ENCODE data around the gene NRN1.
"Not testable (repeated sequence)": the region's sequence is repeated elsewhere in the genome, so short reads cannot be mapped to it uniquely, and the experiment has no call there.

Gene NRN1

DNA sequence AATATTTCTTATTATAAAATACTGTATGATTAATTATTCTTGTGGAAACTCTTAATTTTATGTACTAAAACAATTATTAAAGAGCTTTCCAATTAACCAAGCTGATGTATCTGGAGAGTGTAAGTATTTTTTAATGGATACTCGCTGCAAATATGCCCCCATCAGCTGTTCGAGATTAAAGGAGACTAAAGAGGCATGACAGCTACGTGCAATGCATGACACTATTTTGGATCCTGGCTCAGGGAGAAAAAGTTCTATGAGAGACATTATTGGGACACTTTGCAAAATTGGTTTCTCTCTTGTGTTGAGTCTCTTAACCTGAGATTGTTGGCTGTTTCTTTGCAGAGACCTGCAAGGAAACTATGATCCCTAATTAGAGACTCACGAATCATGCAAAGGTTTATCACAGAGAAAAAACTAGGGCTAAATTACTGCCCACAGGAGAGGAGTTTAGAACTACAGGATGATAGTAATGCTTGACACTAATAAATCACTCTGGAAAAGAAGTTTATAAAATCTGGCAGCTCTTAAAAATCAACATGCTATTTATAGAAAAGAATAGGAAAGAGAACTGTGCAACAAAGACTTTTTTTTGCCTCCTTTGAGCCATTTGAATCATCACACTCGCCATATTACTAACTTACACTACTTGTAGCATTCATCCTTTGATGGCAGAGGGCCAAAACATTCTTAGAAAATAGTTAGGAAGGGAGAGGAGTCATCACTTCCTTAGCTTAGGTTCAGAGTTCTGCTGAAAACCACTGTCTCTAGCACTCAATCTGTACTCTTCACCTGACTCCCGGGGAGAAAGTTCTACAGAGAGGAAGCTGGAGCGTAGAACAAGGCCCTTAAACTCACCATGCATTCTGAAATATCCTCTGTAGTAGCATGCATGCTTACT is 25.3 kb downstream of the NRN1 start:
- no peak for TF ChIP-seq POLR2A (IDR thresholded peaks at IDR 0.05; ENCODE audit: low read depth, low read length)
- DNase-seq (ENCODE audit: insufficient read length, low spot score) (no peak), FAIRE-seq (peak; percentile 65)

DNA sequence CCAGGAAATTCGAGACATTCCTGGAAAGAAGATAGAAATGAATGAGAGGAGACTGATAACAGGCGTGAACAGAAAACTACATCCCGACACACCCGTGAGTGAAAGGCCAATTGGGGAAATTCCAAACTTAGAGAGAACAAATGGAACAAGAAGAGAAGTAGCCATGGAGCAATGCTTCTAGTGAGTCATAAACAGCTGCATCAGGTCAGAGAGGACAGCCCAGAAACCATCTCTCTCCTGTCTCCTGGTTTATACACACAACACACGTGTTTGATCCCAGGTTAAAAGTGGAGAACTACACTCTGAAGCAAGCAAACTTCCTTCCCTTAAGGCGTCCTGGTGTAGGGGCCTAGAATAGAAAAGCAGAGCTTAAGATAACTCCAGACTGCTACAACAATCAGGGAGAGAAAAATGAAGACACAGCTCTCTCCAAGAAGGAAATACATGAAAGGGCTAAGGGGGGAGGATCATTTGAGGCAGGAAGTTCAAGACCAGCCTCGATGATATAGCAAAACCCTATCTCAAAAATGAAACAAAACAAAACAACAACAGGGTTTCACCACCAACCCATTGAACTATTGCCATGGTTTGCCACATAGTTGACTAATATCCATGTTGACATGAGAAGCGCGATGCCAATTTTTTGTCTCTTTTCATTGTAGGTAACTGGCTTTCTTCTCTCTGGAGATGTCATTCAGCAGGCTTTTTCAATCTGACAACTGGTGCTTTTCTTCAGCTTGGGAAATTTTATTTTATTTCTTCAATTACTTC is 26.9 kb downstream of the NRN1 start:
- no peak for FAIRE-seq
- no peak for TF ChIP-seq POLR2A (IDR thresholded peaks at IDR 0.05; ENCODE audit: low read depth, low read length)
- DNase-seq (ENCODE audit: insufficient read length, low spot score) = no peak

DNA sequence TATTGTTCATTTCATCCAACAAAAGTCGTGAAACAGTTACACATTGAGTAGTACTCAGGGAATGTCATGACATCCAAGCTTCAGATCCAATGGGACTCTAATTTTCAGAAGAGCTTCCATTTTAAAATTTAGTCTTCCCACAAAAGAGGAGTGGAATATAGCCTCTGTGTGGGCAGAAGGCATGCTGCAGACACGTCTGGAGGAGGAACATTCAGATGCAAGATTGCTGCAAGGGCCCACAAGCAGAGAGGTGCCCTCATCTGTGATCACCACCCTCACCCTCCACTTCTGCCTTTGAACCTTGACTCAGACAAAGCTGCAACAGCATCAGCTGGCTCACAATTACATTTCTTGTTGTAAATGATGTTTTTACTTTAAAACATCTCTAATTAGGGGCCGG is 29.9 kb downstream of the NRN1 start:
- DNase-seq (ENCODE audit: insufficient read length, low spot score) (no peak), FAIRE-seq (no peak)
- no peak for TF ChIP-seq POLR2A (IDR thresholded peaks at IDR 0.05; ENCODE audit: low read depth, low read length)

DNA sequence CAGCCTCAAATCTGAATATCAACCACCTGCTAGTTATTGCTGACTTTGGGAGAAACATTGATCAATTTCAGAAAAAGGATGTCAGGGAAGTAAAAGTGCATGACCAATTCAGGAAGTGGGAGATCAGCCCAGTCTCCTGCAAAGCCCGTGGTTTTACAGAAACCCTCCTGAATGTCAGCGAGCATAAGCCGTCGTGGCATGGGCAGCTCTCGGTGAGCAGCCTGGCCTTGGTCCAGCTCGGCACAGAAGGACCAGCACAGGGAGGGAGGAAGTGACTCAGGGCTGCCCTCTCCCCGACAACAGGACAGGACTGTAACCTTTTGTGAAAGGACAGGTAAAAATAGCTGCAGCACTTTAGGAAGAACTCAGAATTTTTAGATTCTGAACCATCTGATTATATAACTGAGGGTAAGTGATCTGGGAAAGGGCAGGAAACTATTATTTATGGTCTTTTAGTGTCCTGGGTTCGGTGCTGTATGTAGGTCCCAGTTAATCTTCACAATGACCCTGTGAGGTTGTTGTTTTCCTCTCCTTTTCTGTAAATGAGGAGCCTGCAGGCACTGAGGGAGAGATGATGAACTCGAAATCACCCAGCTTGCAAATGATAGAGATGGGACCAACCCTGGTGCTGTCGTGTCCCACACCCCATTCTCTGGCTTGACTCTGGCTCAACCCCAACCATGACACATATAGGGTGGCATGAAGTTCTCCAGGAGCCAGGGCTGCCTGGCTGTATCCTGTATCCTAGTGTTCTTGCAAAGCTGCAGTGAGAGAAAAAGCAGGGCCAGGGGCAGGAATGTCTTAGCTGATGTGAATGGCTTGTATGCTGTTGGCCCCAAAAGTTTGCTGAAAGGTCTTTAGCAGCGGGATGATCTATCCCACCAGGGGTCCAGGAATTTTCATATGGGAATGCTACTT is 37.6 kb downstream of the NRN1 start:
- FAIRE-seq = peak; percentile 71
- TF ChIP-seq POLR2A (IDR thresholded peaks at IDR 0.05; ENCODE audit: low read depth, low read length) = no peak
- DNase-seq (ENCODE audit: insufficient read length, low spot score) = peak; percentile 63

DNA sequence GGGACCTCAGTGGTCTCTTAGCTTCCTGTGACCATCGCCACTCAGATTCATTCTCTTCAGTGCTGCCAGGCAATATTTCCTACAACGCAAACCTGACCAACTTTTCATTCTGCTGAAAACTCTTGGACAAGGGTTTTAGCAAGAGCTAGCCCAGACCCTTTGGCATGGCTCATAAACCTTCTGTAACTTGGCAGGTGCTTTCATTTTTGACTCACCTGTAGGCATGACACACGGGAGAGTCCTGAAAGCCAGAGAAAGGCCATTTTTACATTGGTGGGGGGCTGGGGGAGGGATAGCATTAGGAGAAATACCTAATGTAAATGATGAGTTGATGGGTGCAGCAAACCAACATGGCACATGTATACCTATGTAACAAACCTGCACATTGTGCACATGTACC is 38.7 kb downstream of the NRN1 start:
- DNase-seq (ENCODE audit: insufficient read length, low spot score); FAIRE-seq: not testable (repeated sequence)

DNA sequence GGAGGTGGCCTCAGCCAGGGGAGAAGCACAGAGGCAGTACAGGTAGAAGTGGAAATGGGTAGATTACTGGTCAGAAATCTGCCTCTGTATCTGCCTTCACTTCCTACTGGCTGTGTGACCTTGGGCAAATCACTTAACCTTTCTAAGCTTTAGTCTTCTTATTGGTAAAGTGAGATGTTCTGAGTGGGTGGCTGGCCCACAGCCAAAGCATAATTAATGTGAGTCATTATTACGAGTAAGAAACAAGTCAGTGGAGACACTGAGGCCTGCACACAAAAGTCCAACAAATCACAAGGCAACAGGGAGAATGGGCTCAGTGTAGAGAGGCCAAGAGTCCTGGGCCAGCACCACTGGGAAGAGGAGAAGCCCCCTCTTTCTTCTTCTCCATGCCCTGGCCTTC is 39.1 kb downstream of the NRN1 start:
- FAIRE-seq (no peak), DNase-seq (ENCODE audit: insufficient read length, low spot score) (no peak)
- TF ChIP-seq POLR2A (IDR thresholded peaks at IDR 0.05; ENCODE audit: low read depth, low read length) = no peak

DNA sequence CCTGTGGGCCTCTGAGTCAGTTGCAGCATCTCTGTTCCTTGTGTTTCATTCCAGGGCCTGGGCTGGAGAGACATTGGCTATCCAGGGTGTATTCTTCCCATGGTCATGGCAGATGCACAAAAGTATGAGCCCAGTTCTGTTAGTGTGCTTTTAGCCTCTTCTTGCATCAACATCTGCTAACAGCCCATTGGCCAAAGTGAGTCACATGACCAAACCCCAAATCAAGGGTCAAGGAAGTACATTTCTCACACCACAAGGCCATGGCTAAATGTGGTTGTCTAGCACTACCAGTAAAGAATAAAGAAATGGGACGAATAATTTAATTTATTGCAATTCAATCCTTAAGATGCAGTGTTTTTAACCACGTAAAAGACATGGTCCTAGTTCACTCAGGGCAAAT is 43.9 kb downstream of the NRN1 start:
- no peak for FAIRE-seq
- no peak for DNase-seq (ENCODE audit: insufficient read length, low spot score)
- no peak for TF ChIP-seq POLR2A (IDR thresholded peaks at IDR 0.05; ENCODE audit: low read depth, low read length)

DNA sequence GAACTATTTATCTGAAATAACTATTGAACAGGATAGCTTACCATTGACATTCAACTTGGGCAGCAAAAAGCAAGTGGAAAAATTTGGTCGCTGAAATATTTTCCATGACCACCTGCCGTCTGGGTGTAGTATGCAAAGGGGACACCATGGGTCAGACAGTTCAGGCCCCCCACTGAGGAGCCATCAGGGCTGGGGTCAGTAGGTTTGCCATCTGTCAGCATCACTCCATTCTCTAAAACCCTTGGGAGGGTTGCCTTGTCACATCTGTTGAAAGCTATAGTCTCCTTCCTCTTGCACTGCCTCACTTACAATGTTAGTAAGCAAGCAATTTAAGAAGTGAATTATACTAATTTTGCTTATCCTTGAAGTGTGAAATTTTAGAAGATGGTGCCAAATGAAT is 44.9 kb downstream of the NRN1 start:
- DNase-seq (ENCODE audit: insufficient read length, low spot score) (no peak), FAIRE-seq (no peak)
- no peak for TF ChIP-seq POLR2A (IDR thresholded peaks at IDR 0.05; ENCODE audit: low read depth, low read length)

DNA sequence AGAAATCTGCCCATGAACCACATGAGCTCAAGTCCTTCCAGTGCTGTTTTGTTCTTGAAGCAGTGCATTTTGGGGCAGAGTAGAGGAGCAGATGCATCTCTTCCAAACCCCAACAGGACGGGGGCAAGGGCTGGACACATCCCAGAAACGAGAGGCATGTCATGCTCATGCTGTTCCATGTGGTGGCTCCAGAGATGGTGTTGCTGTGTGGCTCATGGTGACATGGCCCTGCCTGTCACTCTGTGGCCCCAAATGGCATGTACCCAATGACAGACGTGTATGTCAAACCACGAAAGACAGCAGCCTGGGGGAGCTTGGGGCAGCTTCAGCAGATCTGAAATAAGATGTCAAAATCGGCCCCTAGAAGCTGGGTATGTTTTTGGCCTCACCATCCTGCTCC is 46.3 kb downstream of the NRN1 start:
- TF ChIP-seq POLR2A (IDR thresholded peaks at IDR 0.05; ENCODE audit: low read depth, low read length) = no peak
- FAIRE-seq = no peak
- no peak for DNase-seq (ENCODE audit: insufficient read length, low spot score)

DNA sequence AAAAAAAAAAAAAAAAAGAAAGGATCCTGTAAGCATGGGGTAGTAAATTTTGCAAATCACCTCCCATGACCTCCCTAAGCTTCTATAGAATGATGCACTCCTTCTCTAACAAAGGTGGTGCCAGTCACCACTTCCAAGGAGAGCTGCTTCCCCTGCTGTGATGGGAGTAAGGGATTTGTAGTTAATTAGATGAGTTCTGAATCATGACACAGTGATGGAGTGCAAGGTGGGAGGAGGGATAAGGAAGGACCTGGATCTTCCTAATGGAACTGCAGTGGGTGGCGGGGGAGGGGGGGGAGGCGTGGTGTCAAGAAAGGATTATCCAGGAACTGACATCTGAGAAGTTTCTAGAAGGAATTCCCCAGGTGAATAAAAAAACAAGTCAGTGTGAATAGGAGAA is 47.8 kb downstream of the NRN1 start:
- TF ChIP-seq POLR2A (IDR thresholded peaks at IDR 0.05; ENCODE audit: low read depth, low read length) = no peak
- FAIRE-seq (no peak), DNase-seq (ENCODE audit: insufficient read length, low spot score) (no peak)

DNA sequence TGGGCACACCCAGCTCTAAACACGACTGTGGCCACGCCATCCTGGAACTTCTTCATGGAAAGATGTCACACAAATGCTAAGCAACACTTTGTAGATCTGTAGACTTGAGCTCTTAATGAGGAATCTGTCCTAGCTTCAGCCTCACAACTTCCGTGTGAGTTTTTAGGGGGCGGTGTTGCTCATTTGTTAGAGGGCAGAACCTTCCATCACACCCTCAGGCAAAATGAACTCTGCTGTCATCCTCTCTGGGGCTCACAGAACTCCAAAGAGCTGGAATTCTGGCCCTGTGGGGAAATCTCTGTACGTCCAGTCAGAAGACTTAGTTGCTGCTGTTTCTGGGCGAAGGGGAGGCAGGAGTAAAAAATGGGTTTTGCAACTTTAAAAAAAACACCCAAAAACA is 49.8 kb downstream of the NRN1 start:
- TF ChIP-seq POLR2A (IDR thresholded peaks at IDR 0.05; ENCODE audit: low read depth, low read length) = no peak
- FAIRE-seq (no peak), DNase-seq (ENCODE audit: insufficient read length, low spot score) (no peak)

DNA sequence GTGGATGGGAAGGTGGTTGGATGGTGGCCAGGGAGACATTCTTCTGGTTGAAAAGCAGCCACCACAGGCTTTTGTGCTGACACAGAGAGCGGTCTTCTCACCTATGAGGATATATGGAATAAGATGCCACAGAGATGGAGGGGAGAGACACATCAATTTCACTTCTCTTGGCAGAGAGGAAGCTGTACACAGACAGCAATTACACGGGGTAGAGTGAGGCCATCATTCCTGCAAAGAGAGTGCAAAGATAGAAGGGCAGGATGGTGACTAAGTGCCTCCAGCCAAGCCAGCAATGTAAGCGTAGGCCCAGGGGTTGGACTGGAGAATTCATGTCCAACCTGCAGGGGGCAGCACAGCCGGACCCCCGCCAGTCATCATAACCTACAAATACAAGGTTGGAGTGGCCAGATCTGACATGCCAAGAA is 56.4 kb downstream of the NRN1 start:
- no peak for FAIRE-seq
- peak; percentile 50 for DNase-seq (ENCODE audit: insufficient read length, low spot score)
- TF ChIP-seq POLR2A (IDR thresholded peaks at IDR 0.05; ENCODE audit: low read depth, low read length) = no peak

Data from H54 (cell line).